WTC11 (cell line): ENCODE data around the gene AQP2. TPM values are rescaled to one million over a fixed set of nuclear protein-coding genes. Genes with fewer than 3 reads are reported as not detected.

Experiments
- ATAC-seq: fragments of 200-7000 bp; cut with Tn5 transposase; 2 replicates; pipeline ENCODE4 v1.10.0; 2021; ENCODE audit warnings: mild to moderate bottlenecking, moderate library complexity
- CTCF ChIA-PET: fragments of 300-600 bp; sonication (Branson Sonifier 250); formaldehyde crosslinking; loops from one replicate; lab custom pipeline; 2021; ENCODE audit warnings: antibody characterized with exemption; lab: Charles Lee
- POLR2A ChIA-PET: fragments of 350-600 bp; sonication (Branson Sonifier 250); formaldehyde crosslinking; loops from one replicate; lab custom pipeline; 2021; ENCODE audit warnings: antibody characterized with exemption; lab: Charles Lee
- DNase-seq: peaks from one replicate; pipeline ENCODE4 v3.0.0; 2021; ENCODE audit warnings: low spot score
- H3K27ac Mint-ChIP-seq: 2 replicates; pipeline ENCODE4 v1.8.0; 2021; ENCODE audit warnings: mixed read lengths
- H3K27me3 Mint-ChIP-seq: 2 replicates; pipeline ENCODE4 v1.8.0; 2021; ENCODE audit warnings: low read depth, mild to moderate bottlenecking, moderate library complexity, mixed read lengths
- H3K36me3 Mint-ChIP-seq: 2 replicates; pipeline ENCODE4 v1.8.0; 2021; ENCODE audit warnings: mixed read lengths
- H3K4me1 Mint-ChIP-seq: 2 replicates; pipeline ENCODE4 v1.8.0; 2022; ENCODE audit warnings: mixed read lengths
- H3K4me3 Mint-ChIP-seq: 2 replicates; pipeline ENCODE4 v1.8.0; 2021; ENCODE audit warnings: mild to moderate bottlenecking, moderate library complexity, mixed read lengths
- H3K9me3 Mint-ChIP-seq: 2 replicates; pipeline ENCODE4 v1.8.0; 2021; ENCODE audit warnings: mixed read lengths
- ARID4B ChIP-seq: sonication (generic); formaldehyde crosslinking; IDR thresholded peaks from 2 replicates; pipeline ENCODE4 v1.8.0; 2023; ENCODE audit warnings: missing genetic modification reagents, mild to moderate bottlenecking, borderline replicate concordance
- ATF6 ChIP-seq: sonication (generic); formaldehyde crosslinking; IDR thresholded peaks from 2 replicates; pipeline ENCODE4 v1.8.1; 2023; ENCODE audit warnings: mild to moderate bottlenecking, missing genetic modification reagents
- HMGA2 ChIP-seq: fragments of 250-450 bp; sonication (Bioruptor Pico); IDR thresholded peaks from 2 replicates; pipeline ENCODE4 v1.4.0; 2021; ENCODE audit warnings: mild to moderate bottlenecking, moderate library complexity
- NFE2L1 ChIP-seq: sonication (generic); formaldehyde crosslinking; IDR thresholded peaks from 2 replicates; pipeline ENCODE4 v1.8.1; 2023; ENCODE audit warnings: missing genetic modification reagents
- NR1H2 ChIP-seq: sonication (generic); formaldehyde crosslinking; IDR thresholded peaks from 2 replicates; pipeline ENCODE4 v1.9.0; 2021; ENCODE audit warnings: mild to moderate bottlenecking, moderate library complexity, missing genetic modification reagents
- TP53 ChIP-seq: sonication (generic); formaldehyde crosslinking; IDR thresholded peaks from 2 replicates; pipeline ENCODE4 v1.8.1; 2023; ENCODE audit warnings: mild to moderate bottlenecking, missing genetic modification reagents
- ZNF138 ChIP-seq: sonication (generic); formaldehyde crosslinking; conservative IDR thresholded peaks from 2 replicates; pipeline ENCODE4 v1.8.1; 2022; ENCODE audit warnings: mild to moderate bottlenecking, moderate library complexity, missing genetic modification reagents
- total RNA-seq: library from RNA; stranded (reverse); gene quantifications from 3 replicates; pipeline ENCODE4 v1.2.3, GENCODE V29; 2021
- TF ChIP-seq, protein P1 (sequence below): sonication (generic); formaldehyde crosslinking; IDR thresholded peaks from 2 replicates; pipeline ENCODE4 v1.8.0; 2022; ENCODE audit warnings: mild to moderate bottlenecking, missing genetic modification reagents
- TF ChIP-seq, protein P2 (sequence below): fragments of 200-600 bp; IDR thresholded peaks from 2 replicates; pipeline ENCODE4 v1.8.0; 2022; ENCODE audit warnings: antibody characterized with exemption

AQP2 gene
- total RNA-seq, 1 experiment from 2014 or later: not detected

- H3K9me3 Mint-ChIP-seq: no peaks in the 10 kb centered on the region
- peaks cover 10% of the 10 kb centered on the region for H3K27me3 Mint-ChIP-seq
- DNase-seq: no peak
- no peaks in the 10 kb centered on the region for H3K36me3 Mint-ChIP-seq
- H3K27ac Mint-ChIP-seq: no peak overlapping the region
- peaks cover 35% of the 10 kb centered on the region for H3K4me1 Mint-ChIP-seq
- no peak for TF ChIP-seq ARID4B (CRISPR knock-in tag)
- TF ChIP-seq, protein P1, sequence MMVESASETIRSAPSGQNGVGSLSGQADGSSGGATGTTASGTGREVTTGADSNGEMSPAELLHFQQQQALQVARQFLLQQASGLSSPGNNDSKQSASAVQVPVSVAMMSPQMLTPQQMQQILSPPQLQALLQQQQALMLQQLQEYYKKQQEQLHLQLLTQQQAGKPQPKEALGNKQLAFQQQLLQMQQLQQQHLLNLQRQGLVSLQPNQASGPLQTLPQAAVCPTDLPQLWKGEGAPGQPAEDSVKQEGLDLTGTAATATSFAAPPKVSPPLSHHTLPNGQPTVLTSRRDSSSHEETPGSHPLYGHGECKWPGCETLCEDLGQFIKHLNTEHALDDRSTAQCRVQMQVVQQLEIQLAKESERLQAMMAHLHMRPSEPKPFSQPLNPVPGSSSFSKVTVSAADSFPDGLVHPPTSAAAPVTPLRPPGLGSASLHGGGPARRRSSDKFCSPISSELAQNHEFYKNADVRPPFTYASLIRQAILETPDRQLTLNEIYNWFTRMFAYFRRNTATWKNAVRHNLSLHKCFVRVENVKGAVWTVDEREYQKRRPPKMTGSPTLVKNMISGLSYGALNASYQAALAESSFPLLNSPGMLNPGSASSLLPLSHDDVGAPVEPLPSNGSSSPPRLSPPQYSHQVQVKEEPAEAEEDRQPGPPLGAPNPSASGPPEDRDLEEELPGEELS (CRISPR knock-in tag): no peak
- TF ChIP-seq TP53: no peak
- TF ChIP-seq NFE2L1: no peak
- no peak for TF ChIP-seq ZNF138
- no peak for TF ChIP-seq NR1H2 (CRISPR knock-in tag)
- TF ChIP-seq, all 79 proteins: peak for 0
- ATAC-seq: no peak
- H3K4me3 Mint-ChIP-seq: no peak overlapping the region
- POLR2A ChIA-PET: no interaction called here
- CTCF ChIA-PET: interaction anchor here (1.1 to 1.6 kb wide), 3 partner anchors 33 to 127 kb away, joined by 3 to 6 read pairs (median 3); no protein-coding TSS in a partner anchor
Observed at GRCh38 chr12:49912345-49913255, 37.9 kb upstream of the AQP2 start.

DNA sequence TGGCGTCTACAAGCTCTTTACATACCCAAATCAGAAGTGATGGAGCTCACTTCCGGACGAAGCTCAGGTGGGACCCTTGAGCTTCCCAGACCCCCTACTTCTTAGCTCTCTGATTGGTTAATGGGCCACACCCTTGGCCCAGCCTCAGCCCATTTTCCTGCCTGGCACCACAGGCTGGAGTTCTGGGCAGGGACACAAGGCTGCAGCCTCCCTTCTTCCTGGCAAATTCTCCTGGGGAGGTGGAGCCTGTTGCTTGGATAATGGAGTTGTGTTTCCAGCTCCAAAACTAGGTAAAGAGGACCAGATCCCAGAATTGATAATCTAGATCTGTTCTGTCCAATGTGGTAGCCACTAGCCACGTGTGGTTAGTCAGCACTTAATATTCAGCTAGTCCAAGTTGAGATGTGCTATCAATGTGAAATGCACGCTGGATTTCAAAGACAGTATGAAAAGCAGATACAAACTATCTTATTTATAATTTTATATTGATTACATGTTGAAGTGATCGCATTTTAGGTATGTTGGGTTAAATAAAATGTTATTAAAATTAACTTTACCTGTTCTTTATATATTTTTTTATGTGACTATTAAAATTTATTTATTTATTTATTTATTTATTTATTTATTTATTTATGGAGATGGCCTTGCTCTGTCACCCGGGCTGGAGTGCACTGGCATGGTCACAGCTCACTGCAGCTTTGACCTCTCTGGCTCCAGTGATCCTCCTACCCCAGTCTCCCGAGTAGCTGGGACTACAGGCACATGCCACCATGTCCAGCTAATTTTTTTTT is 34.2 kb upstream of the AQP2 start:
- ChIA-PET POLR2A (interaction anchor here (0.5 to 0.7 kb wide), 4 partner anchors 48 to 1060 kb away, joined by 3 to 7 read pairs (median 4); no protein-coding TSS in a partner anchor), CTCF (interaction anchor here (0.7 to 1.8 kb wide), 3 partner anchors 29 to 175 kb away, joined by 3 to 12 read pairs (median 5); partner anchors contain the start of gene TMBIM6)
- H3K27ac Mint-ChIP-seq: no peak overlapping the region
- TF ChIP-seq ATF6 (no peak), HMGA2 (CRISPR knock-in tag) (peak; percentile 79), ZNF138 (no peak)
- TF ChIP-seq, protein P2, sequence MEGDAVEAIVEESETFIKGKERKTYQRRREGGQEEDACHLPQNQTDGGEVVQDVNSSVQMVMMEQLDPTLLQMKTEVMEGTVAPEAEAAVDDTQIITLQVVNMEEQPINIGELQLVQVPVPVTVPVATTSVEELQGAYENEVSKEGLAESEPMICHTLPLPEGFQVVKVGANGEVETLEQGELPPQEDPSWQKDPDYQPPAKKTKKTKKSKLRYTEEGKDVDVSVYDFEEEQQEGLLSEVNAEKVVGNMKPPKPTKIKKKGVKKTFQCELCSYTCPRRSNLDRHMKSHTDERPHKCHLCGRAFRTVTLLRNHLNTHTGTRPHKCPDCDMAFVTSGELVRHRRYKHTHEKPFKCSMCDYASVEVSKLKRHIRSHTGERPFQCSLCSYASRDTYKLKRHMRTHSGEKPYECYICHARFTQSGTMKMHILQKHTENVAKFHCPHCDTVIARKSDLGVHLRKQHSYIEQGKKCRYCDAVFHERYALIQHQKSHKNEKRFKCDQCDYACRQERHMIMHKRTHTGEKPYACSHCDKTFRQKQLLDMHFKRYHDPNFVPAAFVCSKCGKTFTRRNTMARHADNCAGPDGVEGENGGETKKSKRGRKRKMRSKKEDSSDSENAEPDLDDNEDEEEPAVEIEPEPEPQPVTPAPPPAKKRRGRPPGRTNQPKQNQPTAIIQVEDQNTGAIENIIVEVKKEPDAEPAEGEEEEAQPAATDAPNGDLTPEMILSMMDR: no peak
- ATAC-seq: no peak
- H3K4me3 Mint-ChIP-seq: no peak overlapping the region
- no peaks in the 10 kb centered on the region for H3K36me3 Mint-ChIP-seq
- no peaks in the 10 kb centered on the region; the same call in 1 of the 2 replicates for H3K27me3 Mint-ChIP-seq
- H3K4me1 Mint-ChIP-seq: peaks cover 10% of the 10 kb centered on the region
- DNase-seq: no peak
- no peaks in the 10 kb centered on the region for H3K9me3 Mint-ChIP-seq
